GM12891 (cell line): ENCODE measurements around the gene RETSAT.
"Not testable (repeated sequence)": the region's sequence is repeated elsewhere in the genome, so short reads cannot be mapped to it uniquely, and the experiment has no call there.

Source experiments
- POLR2A ChIP-seq: IDR thresholded peaks from 2 replicates; pipeline ENCODE4 v1.6.1; 2011; ENCODE audit warnings: low read depth, low read length, control low read depth
- TAF1 ChIP-seq: IDR thresholded peaks from 2 replicates; pipeline ENCODE4 v1.6.1; 2011; ENCODE audit warnings: low read depth, low read length, control low read depth

DNA sequence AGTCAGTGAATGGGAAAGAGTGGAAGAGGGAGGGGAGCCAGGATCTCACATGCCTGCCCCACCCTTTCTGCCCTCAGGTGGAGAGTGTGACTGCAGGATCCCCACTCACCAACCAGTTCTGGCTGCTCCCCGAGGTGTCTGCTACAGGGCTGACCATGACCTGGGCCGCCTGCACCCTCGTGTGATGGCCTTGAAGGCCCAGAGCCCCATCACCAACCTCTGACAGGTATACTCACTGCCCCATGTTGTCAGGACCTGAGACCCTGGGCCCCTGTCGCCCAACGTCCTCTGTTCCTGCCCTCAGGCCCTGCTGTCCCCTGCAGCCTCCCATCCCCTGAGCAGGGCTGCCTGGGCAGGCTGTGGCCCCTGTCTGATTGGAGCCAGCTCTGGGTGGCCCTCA lies 38.4 kb downstream of the RETSAT start:
- TF ChIP-seq POLR2A, TAF1: not testable (repeated sequence)
